Measurements from ENCODE around the gene FGFBP1. TPM values are rescaled to one million over a fixed set of nuclear protein-coding genes. Genes with fewer than 3 reads are reported as not detected.

Gene FGFBP1
- total RNA-seq, 1 experiment from 2014 or later: 133 TPM

- Histone ChIP-seq H3K27ac (ENCODE audit: low read length) (peak overlapping the region; percentile 92), H3K36me3 (ENCODE audit: low read depth, low read length) (no peaks in the 10 kb centered on the region), H3K27me3 (ENCODE audit: low read length) (no peaks in the 10 kb centered on the region), H3K9me3 (ENCODE audit: low read length) (no peaks in the 10 kb centered on the region), H3K4me3 (ENCODE audit: low read length) (no peak overlapping the region), H2AFZ (ENCODE audit: low read length) (no peak overlapping the region), H3F3A (ENCODE audit: low read length, unreplicated experiment) (no peaks in the 10 kb centered on the region), H3K9me2 (replicated peaks; ENCODE audit: low read length) (no peaks in the 10 kb centered on the region), H3K9ac (ENCODE audit: low read length) (peak overlapping the region; percentile 50; the same call in 1 of the 2 replicates), H3K79me2 (ENCODE audit: low read length) (no peaks in the 10 kb centered on the region), H3K4me1 (ENCODE audit: insufficient read depth, low read length) (peaks cover 45% of the 10 kb centered on the region), H3K4me2 (ENCODE audit: low read length) (no peak overlapping the region), H4K20me1 (ENCODE audit: low read length) (no peaks in the 10 kb centered on the region)
- intact Hi-C loops (cut with micrococcal nuclease): no loop called here
- ATAC-seq (no peak), DNase-seq (no peak)
- POLR2A ChIA-PET (ENCODE audit: unreplicated experiment): no interaction called here
- TF ChIP-seq EZH2phosphoT487 (IDR thresholded peaks at IDR 0.05; ENCODE audit: borderline replicate concordance, low read length) (no peak), EZH2 (IDR thresholded peaks at IDR 0.05; ENCODE audit: low read length, unreplicated experiment) (no peak), CTCF (conservative IDR thresholded peaks at IDR 0.05; ENCODE audit: low read depth, low read length) (no peak)
- CTCF ChIA-PET: no interaction called here
- no TSS peak for BruUV-seq (replicated peaks)
Measured at GRCh38 chr4:15899511-15899910, 39.0 kb downstream of the FGFBP1 start.

- DNase-seq: peak; percentile 78
- intact Hi-C loops (cut with micrococcal nuclease): no loop called here
- no peak overlapping the region for H2AFZ ChIP-seq (ENCODE audit: low read length)
Measured at GRCh38 chr4:15898902-15899301, 39.6 kb downstream of the FGFBP1 start.

More at GRCh38 chr4:15898902-15899301, 39.6 kb downstream of the FGFBP1 start:
- ATAC-seq: peak; percentile 2; the same call in 1 of the 2 replicates
- peak overlapping the region; percentile 67 for H3K9ac ChIP-seq (ENCODE audit: low read length)
- ChIA-PET CTCF (no interaction called here), POLR2A (ENCODE audit: unreplicated experiment) (no interaction called here)
- BruUV-seq (replicated peaks): no TSS peak
- H3K9me2 ChIP-seq (replicated peaks; ENCODE audit: low read length): no peaks in the 10 kb centered on the region
- peak overlapping the region; percentile 92 for H3K27ac ChIP-seq (ENCODE audit: low read length)
- peaks cover 50% of the 10 kb centered on the region for H3K4me1 ChIP-seq (ENCODE audit: insufficient read depth, low read length)
- H3K27me3 ChIP-seq (ENCODE audit: low read length): no peaks in the 10 kb centered on the region
- no peaks in the 10 kb centered on the region for H3F3A ChIP-seq (ENCODE audit: low read length, unreplicated experiment)
- H3K36me3 ChIP-seq (ENCODE audit: low read depth, low read length): no peaks in the 10 kb centered on the region
- H3K9me3 ChIP-seq (ENCODE audit: low read length): no peaks in the 10 kb centered on the region
- H4K20me1 ChIP-seq (ENCODE audit: low read length): no peaks in the 10 kb centered on the region
- H3K4me3 ChIP-seq (ENCODE audit: low read length): no peak overlapping the region
- H3K4me2 ChIP-seq (ENCODE audit: low read length): no peak overlapping the region
- H3K79me2 ChIP-seq (ENCODE audit: low read length): no peaks in the 10 kb centered on the region
- TF ChIP-seq CTCF (conservative IDR thresholded peaks at IDR 0.05; ENCODE audit: low read depth, low read length): no peak
- TF ChIP-seq EZH2 (IDR thresholded peaks at IDR 0.05; ENCODE audit: low read length, unreplicated experiment): no peak
- TF ChIP-seq EZH2phosphoT487 (IDR thresholded peaks at IDR 0.05; ENCODE audit: borderline replicate concordance, low read length): no peak
